Measurements from ENCODE around the gene VWA3A.
"Not testable (repeated sequence)": the region's sequence is repeated elsewhere in the genome, so short reads cannot be mapped to it uniquely, and the experiment has no call there.

VWA3A gene

DNA sequence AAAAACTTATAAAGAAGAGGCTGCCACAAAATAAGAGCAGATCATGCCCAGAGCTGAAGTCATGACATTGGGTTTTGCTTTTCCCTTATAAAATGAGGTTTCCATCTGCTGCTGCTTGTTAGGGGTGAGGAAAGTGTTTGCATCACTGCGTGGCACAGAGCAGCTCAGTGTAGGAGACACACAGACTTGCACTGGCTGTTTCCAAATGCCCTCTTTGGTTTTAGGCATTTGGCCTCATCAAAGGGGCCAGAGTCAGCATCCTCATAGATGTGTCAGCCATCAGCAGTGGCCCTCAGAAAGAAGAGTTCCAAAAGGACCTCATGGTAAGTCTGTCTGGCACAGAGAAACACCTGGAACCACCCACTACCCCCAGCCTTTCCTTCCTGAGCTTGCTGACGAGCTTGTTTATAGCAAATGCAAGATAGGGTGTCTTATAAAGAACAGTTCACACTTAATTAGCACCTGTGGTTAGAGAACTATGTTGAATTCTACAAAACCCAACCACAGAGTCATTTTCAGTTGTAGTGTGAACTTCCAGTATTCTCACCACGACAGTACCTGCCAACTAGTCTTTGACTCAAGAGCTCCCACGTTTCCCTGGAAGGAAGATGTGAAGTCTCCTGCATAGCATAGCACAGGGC, 17.0 kb downstream of the VWA3A start:
- H3K27me3 ChIP-seq (replicated peaks; ENCODE audit: control insufficient read depth, insufficient read depth, low read length), result 0 out of 2 replicates have a peak, but pooled peaks cover 1% of the 10 kb centered on the region
- TF ChIP-seq CTCF (IDR thresholded peaks at IDR 0.05; ENCODE audit: insufficient read depth, low read length, poor library complexity, severe bottlenecking), result no peak
- DNase-seq (ENCODE audit: extremely low read depth, insufficient read length), result no peak
- H3K36me3 ChIP-seq (ENCODE audit: control insufficient read depth, insufficient read depth, low read length), result no peaks in the 10 kb centered on the region
- H3K4me3 ChIP-seq (replicated peaks; ENCODE audit: low read depth, low read length), result no peak overlapping the region

DNA sequence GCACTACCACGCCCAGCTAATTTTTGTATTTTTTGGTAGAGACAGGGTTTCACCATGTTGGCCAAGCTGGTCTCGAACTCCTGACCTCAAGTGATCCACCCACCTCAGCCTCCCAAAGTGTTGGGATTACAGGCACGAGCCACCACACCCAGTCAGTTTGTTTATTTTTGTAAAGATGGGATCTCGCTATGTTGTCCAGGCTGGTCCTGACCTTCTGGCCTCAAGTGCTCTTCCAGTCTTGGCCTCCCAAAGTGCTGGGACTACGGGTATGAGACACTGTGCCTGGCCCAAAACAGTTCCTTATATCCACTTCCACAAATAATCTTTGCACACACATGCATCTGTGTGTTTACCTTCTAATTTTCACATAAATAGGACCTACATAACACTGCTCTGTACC, 19.3 kb downstream of the VWA3A start:
- not testable (repeated sequence) for H3K27me3 ChIP-seq (replicated peaks; ENCODE audit: control insufficient read depth, insufficient read depth, low read length); H3K4me3 ChIP-seq (replicated peaks; ENCODE audit: low read depth, low read length); H3K36me3 ChIP-seq (ENCODE audit: control insufficient read depth, insufficient read depth, low read length); DNase-seq (ENCODE audit: extremely low read depth, insufficient read length)

DNA sequence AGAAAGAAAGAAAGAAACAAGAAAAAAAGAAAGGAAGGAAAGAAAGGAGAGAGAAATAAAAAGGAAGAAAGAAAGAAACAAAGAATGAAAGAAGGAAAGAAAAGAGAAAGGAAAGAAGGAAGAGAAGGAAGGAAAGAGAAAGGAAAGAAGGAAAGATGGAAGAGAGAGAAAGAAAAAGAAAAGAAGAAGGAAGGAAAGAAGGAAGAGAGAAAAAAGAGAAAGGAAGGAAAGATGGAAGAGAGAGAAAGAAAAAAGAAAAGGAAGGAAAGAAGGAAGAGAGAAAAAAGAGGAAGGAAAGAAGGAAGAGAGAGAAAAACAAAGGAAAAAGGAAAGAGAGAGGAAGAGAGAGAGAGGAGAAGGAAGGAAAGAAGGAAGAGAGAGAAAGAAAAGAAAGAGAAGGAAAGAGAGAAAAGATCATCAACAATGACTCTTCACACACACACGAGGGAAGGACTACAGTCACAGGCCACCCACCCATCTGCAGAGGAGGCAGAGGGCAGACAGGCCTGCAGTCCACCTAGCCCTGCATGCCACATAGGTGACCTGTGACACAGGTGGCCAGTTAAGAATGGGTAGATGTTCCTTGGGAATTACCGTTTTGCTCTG, 23.9 kb downstream of the VWA3A start:
- no peaks in the 10 kb centered on the region for H3K27me3 ChIP-seq (replicated peaks; ENCODE audit: control insufficient read depth, insufficient read depth, low read length)
- TF ChIP-seq CTCF (IDR thresholded peaks at IDR 0.05; ENCODE audit: insufficient read depth, low read length, poor library complexity, severe bottlenecking), result no peak
- no peak overlapping the region for H3K4me3 ChIP-seq (replicated peaks; ENCODE audit: low read depth, low read length)
- H3K36me3 ChIP-seq (ENCODE audit: control insufficient read depth, insufficient read depth, low read length), result no peaks in the 10 kb centered on the region
- DNase-seq (ENCODE audit: extremely low read depth, insufficient read length), result no peak

- DNase-seq (ENCODE audit: extremely low read depth, insufficient read length), result no peak
- no peak for TF ChIP-seq CTCF (IDR thresholded peaks at IDR 0.05; ENCODE audit: insufficient read depth, low read length, poor library complexity, severe bottlenecking)
- H3K4me3 ChIP-seq (replicated peaks; ENCODE audit: low read depth, low read length), result no peak overlapping the region
- no peaks in the 10 kb centered on the region; the same call in 1 of the 2 replicates for H3K27me3 ChIP-seq (replicated peaks; ENCODE audit: control insufficient read depth, insufficient read depth, low read length)
- no peaks in the 10 kb centered on the region for H3K36me3 ChIP-seq (ENCODE audit: control insufficient read depth, insufficient read depth, low read length)
Observed at GRCh38 chr16:22117609-22118008, 25.3 kb downstream of the VWA3A start.

DNA sequence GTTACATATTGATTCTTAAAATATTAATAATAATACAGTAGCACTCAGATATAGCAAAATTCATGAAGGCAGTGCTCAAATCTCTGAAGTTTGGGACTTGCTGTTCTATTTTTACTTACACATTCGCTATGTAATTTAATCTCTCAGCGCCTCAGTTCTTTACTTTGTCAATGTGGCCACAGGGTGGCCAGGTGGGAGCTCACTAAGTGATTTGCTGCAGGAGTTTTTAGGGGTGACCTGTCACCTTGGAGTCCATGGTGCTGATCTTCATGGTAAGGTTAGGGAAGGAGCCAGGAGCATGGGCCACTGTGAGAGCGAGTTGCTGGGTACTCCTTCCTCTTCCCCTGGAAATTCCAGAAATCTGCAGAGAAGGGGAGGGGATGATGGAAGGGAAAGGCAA, 28.1 kb downstream of the VWA3A start:
- Histone ChIP-seq H3K27me3 (replicated peaks; ENCODE audit: control insufficient read depth, insufficient read depth, low read length) (no peaks in the 10 kb centered on the region; the same call in 1 of the 2 replicates), H3K36me3 (ENCODE audit: control insufficient read depth, insufficient read depth, low read length) (no peaks in the 10 kb centered on the region), H3K4me3 (replicated peaks; ENCODE audit: low read depth, low read length) (no peak overlapping the region)
- TF ChIP-seq CTCF (IDR thresholded peaks at IDR 0.05; ENCODE audit: insufficient read depth, low read length, poor library complexity, severe bottlenecking), result no peak
- no peak for DNase-seq (ENCODE audit: extremely low read depth, insufficient read length)

DNA sequence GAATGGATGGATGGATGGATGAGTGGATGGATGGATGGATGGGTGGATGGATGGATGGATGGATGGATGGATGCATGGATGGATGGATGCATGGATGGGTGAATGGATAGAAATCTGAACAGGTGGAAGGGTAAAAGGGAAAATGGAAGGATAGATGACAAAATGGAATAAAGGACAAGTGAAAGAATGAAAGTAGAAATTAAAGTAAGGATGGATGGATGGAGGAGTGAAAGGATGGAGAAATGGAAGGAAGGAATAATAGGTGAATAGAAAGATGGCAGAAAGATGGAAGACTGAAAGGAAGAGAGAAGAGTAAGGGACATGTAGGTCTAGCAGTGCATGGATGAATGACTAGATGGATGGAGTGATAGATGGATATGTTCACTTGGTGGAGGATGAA, 29.9 kb downstream of the VWA3A start:
- DNase-seq (ENCODE audit: extremely low read depth, insufficient read length), result no peak
- TF ChIP-seq CTCF (IDR thresholded peaks at IDR 0.05; ENCODE audit: insufficient read depth, low read length, poor library complexity, severe bottlenecking), result no peak
- H3K4me3 ChIP-seq (replicated peaks; ENCODE audit: low read depth, low read length), result no peak overlapping the region
- H3K27me3 ChIP-seq (replicated peaks; ENCODE audit: control insufficient read depth, insufficient read depth, low read length), result no peaks in the 10 kb centered on the region; the same call in none of the 2 replicates
- no peaks in the 10 kb centered on the region for H3K36me3 ChIP-seq (ENCODE audit: control insufficient read depth, insufficient read depth, low read length)

All from GM06990 (cell line).